ENCODE data around the gene DRICH1.

DRICH1 gene

GRCh38 chr22:23569291-23569690 lies 62.8 kb downstream of the DRICH1 start:
- TF ChIP-seq CTCF (IDR thresholded peaks at IDR 0.05; ENCODE audit: insufficient read depth, low read depth, low read length, missing control alignments), result no peak
- no peak overlapping the region for H3K4me3 ChIP-seq (ENCODE audit: low read depth, low read length)
- DNase-seq (ENCODE audit: low read depth), result no peak

GRCh38 chr22:23566705-23567475 lies 65.2 kb downstream of the DRICH1 start:
- no peak overlapping the region for H3K4me3 ChIP-seq (ENCODE audit: low read depth, low read length)
- TF ChIP-seq CTCF (IDR thresholded peaks at IDR 0.05; ENCODE audit: insufficient read depth, low read depth, low read length, missing control alignments), result no peak
- no peak for DNase-seq (ENCODE audit: low read depth)

- H3K4me3 ChIP-seq (ENCODE audit: low read depth, low read length), result no peak overlapping the region
- no peak for TF ChIP-seq CTCF (IDR thresholded peaks at IDR 0.05; ENCODE audit: insufficient read depth, low read depth, low read length, missing control alignments)
- no peak for DNase-seq (ENCODE audit: low read depth)
Measured at GRCh38 chr22:23565915-23566704, 66.0 kb downstream of the DRICH1 start.

GRCh38 chr22:23565305-23565914 lies 66.7 kb downstream of the DRICH1 start:
- DNase-seq (ENCODE audit: low read depth), result peak; percentile 19
- H3K4me3 ChIP-seq (ENCODE audit: low read depth, low read length), result no peak overlapping the region
- no peak for TF ChIP-seq CTCF (IDR thresholded peaks at IDR 0.05; ENCODE audit: insufficient read depth, low read depth, low read length, missing control alignments)

GRCh38 chr22:23564276-23564675 lies 67.8 kb downstream of the DRICH1 start:
- H3K4me3 ChIP-seq (ENCODE audit: low read depth, low read length), result no peak overlapping the region
- DNase-seq (ENCODE audit: low read depth), result no peak

GRCh38 chr22:23563111-23563510 lies 69.0 kb downstream of the DRICH1 start:
- no peak for TF ChIP-seq CTCF (IDR thresholded peaks at IDR 0.05; ENCODE audit: insufficient read depth, low read depth, low read length, missing control alignments)
- no peak for DNase-seq (ENCODE audit: low read depth)
- no peak overlapping the region for H3K4me3 ChIP-seq (ENCODE audit: low read depth, low read length)

More at GRCh38 chr22:23564276-23564675, 67.8 kb downstream of the DRICH1 start:
- no peak for TF ChIP-seq CTCF (IDR thresholded peaks at IDR 0.05; ENCODE audit: insufficient read depth, low read depth, low read length, missing control alignments)
